ENCODE results near the gene ZNRF3. TPM values are rescaled to one million over a fixed set of nuclear protein-coding genes. Genes with fewer than 3 reads are reported as not detected.

The ZNRF3 gene
- total and polyA plus RNA-seq, 2 donors (not counting 1 experiment from before 2014, with no cell fraction given), result 0.21 to 0.71 TPM

DNA sequence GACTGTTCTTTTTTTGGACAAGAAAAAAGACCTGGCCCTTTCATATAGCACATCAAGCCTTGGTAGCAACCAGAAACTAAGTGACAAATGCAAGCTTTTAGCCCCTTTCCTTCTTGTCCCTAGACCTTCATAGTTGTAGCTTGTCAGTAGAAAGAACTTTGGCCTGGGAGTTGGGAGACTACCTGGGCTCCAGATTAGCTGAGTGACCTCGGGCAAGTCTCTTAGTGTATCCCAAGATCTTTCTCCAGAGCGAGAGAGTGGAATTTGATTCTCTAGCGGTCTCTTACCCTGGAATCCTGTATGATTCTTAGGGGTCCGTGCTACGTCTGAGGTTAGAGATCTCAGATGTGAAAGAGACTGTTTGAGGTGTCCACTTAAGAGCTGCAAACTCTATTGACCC is 59.0 kb downstream of the ZNRF3 start:
- Mint-ChIP-seq H3K4me3 (no peak overlapping the region), H3K27me3 (peaks cover 28% of the 10 kb centered on the region), H3K9me3 (ENCODE audit: insufficient read depth) (peaks cover 10% of the 10 kb centered on the region), H3K27ac (no peak overlapping the region), H3K4me1 (peaks cover 2% of the 10 kb centered on the region)
- Histone ChIP-seq H3K4me3 (ENCODE audit: control extremely low read depth in 1 of 5, extremely low read depth in 1 of 5, insufficient read depth in 1 of 5, low read depth in 2 of 5, low read length in 4 of 5) (no peak overlapping the region), H3K9ac (ENCODE audit: low read length) (no peak overlapping the region), H2AFZ (ENCODE audit: insufficient read depth, low read depth, low read length, poor library complexity, severe bottlenecking) (no peak overlapping the region), H3K36me3 (replicated peaks in 1 of 2; ENCODE audit: control extremely low read depth in 1 of 2, control insufficient read depth in 1 of 2, extremely low read depth in 1 of 2, insufficient read depth in 2 of 2, low read length in 1 of 2) (no peaks in the 10 kb centered on the region), H3K9me3 (ENCODE audit: control extremely low read depth in 1 of 3, control insufficient read depth in 2 of 3, insufficient read depth in 1 of 3, low read length in 2 of 3) (peaks cover 0 to 9% (median 0%) of the 10 kb centered on the region in 3 donors), H4K20me1 (ENCODE audit: control insufficient read depth, insufficient read depth, low read length, poor library complexity, severe bottlenecking) (no peaks in the 10 kb centered on the region), H3K27ac (ENCODE audit: low read length in 2 of 2) (no peak overlapping the region), H3K4me1 (ENCODE audit: control insufficient read depth in 2 of 2, insufficient read depth in 2 of 2, low read length in 2 of 2) (no peaks in the 10 kb centered on the region), H3K79me2 (ENCODE audit: control insufficient read depth, insufficient read depth, low read length) (no peaks in the 10 kb centered on the region), H3K27me3 (replicated peaks in 1 of 4; ENCODE audit: control extremely low read depth in 1 of 4, control insufficient read depth in 3 of 4, insufficient read depth in 4 of 4, low read length in 3 of 4) (peaks cover 0 to 3% (median 0%) of the 10 kb centered on the region in 4 experiments), H3K4me2 (replicated peaks; ENCODE audit: low read depth, low read length, poor library complexity, severe bottlenecking) (no peak overlapping the region)
- intact Hi-C loops (cut with micrococcal nuclease), result no loop called here
- no peak for DNase-seq
- 97% methylated on average over 5 of the region's 5 CpGs for WGBS (ENCODE audit: insufficient coverage)
- ChIA-PET POLR2A (no interaction called here), CTCF (interaction anchor here (1.2 kb wide), 1 partner anchor 86 kb away, joined by 5 read pairs; no protein-coding TSS in a partner anchor)
- no peak for TF ChIP-seq EZH2 (IDR thresholded peaks at IDR 0.05; ENCODE audit: borderline replicate concordance, insufficient read depth, low read depth, low read length, poor library complexity, severe bottlenecking)
- TF ChIP-seq CTCF (IDR thresholded peaks at IDR 0.05), result no peak
- ATAC-seq (ENCODE audit: low read depth), result no peak

- H3K27me3 Mint-ChIP-seq, result peaks cover 28% of the 10 kb centered on the region
- Histone ChIP-seq H3K4me2 (replicated peaks; ENCODE audit: low read depth, low read length, poor library complexity, severe bottlenecking) (no peak overlapping the region), H3K27ac (ENCODE audit: low read length in 2 of 2) (no peak overlapping the region), H3K36me3 (replicated peaks in 1 of 2; ENCODE audit: control extremely low read depth in 1 of 2, control insufficient read depth in 1 of 2, extremely low read depth in 1 of 2, insufficient read depth in 2 of 2, low read length in 1 of 2) (no peaks in the 10 kb centered on the region), H3K4me3 (ENCODE audit: control extremely low read depth in 1 of 5, extremely low read depth in 1 of 5, insufficient read depth in 1 of 5, low read depth in 2 of 5, low read length in 4 of 5) (no peak overlapping the region), H2AFZ (ENCODE audit: insufficient read depth, low read depth, low read length, poor library complexity, severe bottlenecking) (no peak overlapping the region), H3K4me1 (ENCODE audit: control insufficient read depth in 2 of 2, insufficient read depth in 2 of 2, low read length in 2 of 2) (no peaks in the 10 kb centered on the region), H3K79me2 (ENCODE audit: control insufficient read depth, insufficient read depth, low read length) (no peaks in the 10 kb centered on the region), H4K20me1 (ENCODE audit: control insufficient read depth, insufficient read depth, low read length, poor library complexity, severe bottlenecking) (no peaks in the 10 kb centered on the region), H3K9me3 (ENCODE audit: control extremely low read depth in 1 of 3, control insufficient read depth in 2 of 3, insufficient read depth in 1 of 3, low read length in 2 of 3) (peaks cover 0 to 9% (median 4%) of the 10 kb centered on the region in 3 donors), H3K27me3 (replicated peaks in 1 of 4; ENCODE audit: control extremely low read depth in 1 of 4, control insufficient read depth in 3 of 4, insufficient read depth in 4 of 4, low read length in 3 of 4) (peaks cover 0 to 3% (median 0%) of the 10 kb centered on the region in 4 experiments), H3K9ac (ENCODE audit: low read length) (no peak overlapping the region)
- H3K27ac Mint-ChIP-seq, result no peak overlapping the region
- intact Hi-C loops (cut with micrococcal nuclease), result no loop called here
- no peak for ATAC-seq (ENCODE audit: low read depth)
- CTCF ChIA-PET, result interaction anchor here (1.2 kb wide), 1 partner anchor 87 kb away, joined by 5 read pairs; no protein-coding TSS in a partner anchor
- no peak for DNase-seq
- H3K9me3 Mint-ChIP-seq (ENCODE audit: insufficient read depth), result peaks cover 12% of the 10 kb centered on the region
- POLR2A ChIA-PET, result no interaction called here
- whole genome bisulfite sequencing (ENCODE audit: insufficient coverage), result 92% methylated on average over 4 of the region's 7 CpGs
- TF ChIP-seq EZH2 (IDR thresholded peaks at IDR 0.05; ENCODE audit: borderline replicate concordance, insufficient read depth, low read depth, low read length, poor library complexity, severe bottlenecking), result no peak
- TF ChIP-seq CTCF (IDR thresholded peaks at IDR 0.05), result no peak
- H3K4me3 Mint-ChIP-seq, result no peak overlapping the region
- H3K4me1 Mint-ChIP-seq, result peaks cover 2% of the 10 kb centered on the region
These were observed 59.6 kb downstream of the ZNRF3 start for GRCh38 chr22:28942801-28943500.
